Measurements from ENCODE around the gene DISC1. TPM values are rescaled to one million over a fixed set of nuclear protein-coding genes. Genes with fewer than 3 reads are reported as not detected.

Gene DISC1
- total RNA-seq, 1 experiment from 2014 or later, result 13.5 TPM

- H3K27me3 Mint-ChIP-seq (ENCODE audit: insufficient read depth, unreplicated experiment), result no peaks in the 10 kb centered on the region
- BruUV-seq (replicated peaks), result no TSS peak
- H3K4me1 Mint-ChIP-seq (ENCODE audit: low read depth, unreplicated experiment), result no peaks in the 10 kb centered on the region
- no peak for DNase-seq
- no peak overlapping the region for H3K27ac Mint-ChIP-seq (ENCODE audit: unreplicated experiment)
- H3K4me3 ChIP-seq (ENCODE audit: low read depth, low read length), result no peak overlapping the region
- no peaks in the 10 kb centered on the region for H3K9me3 ChIP-seq
- H3K27me3 ChIP-seq (replicated peaks; ENCODE audit: control insufficient read depth, insufficient read depth, low read length), result no peaks in the 10 kb centered on the region
- ChIA-PET POLR2A (no interaction called here), CTCF (no interaction called here)
- no peak for TF ChIP-seq CTCF (IDR thresholded peaks at IDR 0.05; ENCODE audit: insufficient read depth in 1 of 2, low read depth in 1 of 2, low read length in 1 of 2, severe bottlenecking in 1 of 2, unreplicated experiment in 1 of 2)
- no peaks in the 10 kb centered on the region for H3K36me3 Mint-ChIP-seq (ENCODE audit: insufficient read depth, unreplicated experiment)
- intact Hi-C loops (cut with micrococcal nuclease; ENCODE audit: unreplicated experiment), result no loop called here
- no peaks in the 10 kb centered on the region for H3K9me3 Mint-ChIP-seq (ENCODE audit: unreplicated experiment)
- H3K4me1 ChIP-seq, result no peaks in the 10 kb centered on the region
- no peaks in the 10 kb centered on the region for H3K36me3 ChIP-seq (ENCODE audit: control insufficient read depth, insufficient read depth, low read length)
- H3K4me3 Mint-ChIP-seq (ENCODE audit: unreplicated experiment), result no peak overlapping the region
Observed at GRCh38 chr1:231998791-231999190, 372.2 kb downstream of the DISC1 start.

- Mint-ChIP-seq H3K27ac (ENCODE audit: unreplicated experiment) (no peak overlapping the region), H3K4me1 (ENCODE audit: low read depth, unreplicated experiment) (no peaks in the 10 kb centered on the region), H3K36me3 (ENCODE audit: insufficient read depth, unreplicated experiment) (no peaks in the 10 kb centered on the region), H3K4me3 (ENCODE audit: unreplicated experiment) (no peak overlapping the region), H3K9me3 (ENCODE audit: unreplicated experiment) (peaks cover 12% of the 10 kb centered on the region), H3K27me3 (ENCODE audit: insufficient read depth, unreplicated experiment) (no peaks in the 10 kb centered on the region)
- BruUV-seq (replicated peaks), result no TSS peak
- no peak for DNase-seq
- no peaks in the 10 kb centered on the region for H3K36me3 ChIP-seq (ENCODE audit: control insufficient read depth, insufficient read depth, low read length)
- no peaks in the 10 kb centered on the region for H3K9me3 ChIP-seq
- no peaks in the 10 kb centered on the region for H3K27me3 ChIP-seq (replicated peaks; ENCODE audit: control insufficient read depth, insufficient read depth, low read length)
- H3K4me1 ChIP-seq, result no peaks in the 10 kb centered on the region
- H3K4me3 ChIP-seq (ENCODE audit: low read depth, low read length), result no peak overlapping the region
- intact Hi-C loops (cut with micrococcal nuclease; ENCODE audit: unreplicated experiment), result no loop called here
- TF ChIP-seq CTCF (IDR thresholded peaks at IDR 0.05; ENCODE audit: insufficient read depth in 1 of 2, low read depth in 1 of 2, low read length in 1 of 2, severe bottlenecking in 1 of 2, unreplicated experiment in 1 of 2), result no peak
- CTCF ChIA-PET, result no interaction called here
- POLR2A ChIA-PET, result no interaction called here
Observed at GRCh38 chr1:232005300-232005699, 378.7 kb downstream of the DISC1 start.

GRCh38 chr1:232009741-232010140 is 383.2 kb downstream of the DISC1 start:
- no peaks in the 10 kb centered on the region for H3K36me3 ChIP-seq (ENCODE audit: control insufficient read depth, insufficient read depth, low read length)
- no peaks in the 10 kb centered on the region for H3K4me1 ChIP-seq
- H3K4me3 Mint-ChIP-seq (ENCODE audit: unreplicated experiment), result no peak overlapping the region
- no TSS peak for BruUV-seq (replicated peaks)
- H3K9me3 ChIP-seq, result no peaks in the 10 kb centered on the region
- ChIA-PET CTCF (no interaction called here), POLR2A (no interaction called here)
- peaks cover 11% of the 10 kb centered on the region for H3K9me3 Mint-ChIP-seq (ENCODE audit: unreplicated experiment)
- TF ChIP-seq CTCF (IDR thresholded peaks at IDR 0.05; ENCODE audit: insufficient read depth in 1 of 2, low read depth in 1 of 2, low read length in 1 of 2, severe bottlenecking in 1 of 2, unreplicated experiment in 1 of 2), result no peak
- no peaks in the 10 kb centered on the region for H3K4me1 Mint-ChIP-seq (ENCODE audit: low read depth, unreplicated experiment)
- intact Hi-C loops (cut with micrococcal nuclease; ENCODE audit: unreplicated experiment), result no loop called here
- H3K27me3 Mint-ChIP-seq (ENCODE audit: insufficient read depth, unreplicated experiment), result no peaks in the 10 kb centered on the region
- H3K27ac Mint-ChIP-seq (ENCODE audit: unreplicated experiment), result no peak overlapping the region
- H3K27me3 ChIP-seq (replicated peaks; ENCODE audit: control insufficient read depth, insufficient read depth, low read length), result no peaks in the 10 kb centered on the region
- DNase-seq, result no peak
- no peaks in the 10 kb centered on the region for H3K36me3 Mint-ChIP-seq (ENCODE audit: insufficient read depth, unreplicated experiment)
- H3K4me3 ChIP-seq (ENCODE audit: low read depth, low read length), result no peak overlapping the region

Measured in Caco-2 (cell line).